Adrenal gland (tissue), 5 donors: ENCODE results near the gene ALPK1.

ENCODE experiments used
- POLR2A ChIP-seq, 2 donors: fragments of 450-650 bp; IDR thresholded peaks; one replicate each; pipeline ENCODE4 v1.6.1; 2017; ENCODE audit warnings: antibody characterized with exemption in 2 of 2, mild to moderate bottlenecking in 2 of 2, moderate library complexity in 1 of 2
- TF ChIP-seq, protein P1 (sequence below), 6 experiments: fragments of 450-650 bp in 4 of 6; fragments of 200-600 bp in 2 of 6; sonication (generic) in 1 of 6; IDR thresholded peaks; 1 replicate in 5 of 6; 2 replicates in 1 of 6; pipeline versions ENCODE4 v1.5.1 to v1.8.0; 2016 to 2021; ENCODE audit warnings: antibody characterized with exemption in 6 of 6, mild to moderate bottlenecking in 2 of 6, moderate library complexity in 1 of 6
- donor health status: DM: no; HTN: no; CAD: no.

DNA sequence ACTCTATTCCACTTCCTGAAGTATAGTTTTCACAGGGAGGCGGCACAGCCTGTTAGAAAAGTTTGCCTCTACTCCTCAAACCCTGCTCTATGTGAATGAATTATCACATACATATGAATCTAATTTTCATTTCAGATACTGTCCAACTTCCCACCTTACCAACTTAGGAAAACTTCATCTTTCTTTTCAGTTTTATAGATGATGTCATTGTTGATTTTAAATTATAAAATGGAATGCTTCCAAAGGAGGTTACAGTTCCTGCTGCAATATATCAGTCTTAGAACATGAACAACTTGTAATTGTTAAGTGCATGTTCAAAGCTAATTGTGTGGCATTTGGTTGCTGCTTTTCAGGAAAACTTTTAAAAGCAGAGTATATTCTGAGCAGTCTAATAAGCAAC lies 126.4 kb downstream of the ALPK1 start:
- TF ChIP-seq, protein P1, sequence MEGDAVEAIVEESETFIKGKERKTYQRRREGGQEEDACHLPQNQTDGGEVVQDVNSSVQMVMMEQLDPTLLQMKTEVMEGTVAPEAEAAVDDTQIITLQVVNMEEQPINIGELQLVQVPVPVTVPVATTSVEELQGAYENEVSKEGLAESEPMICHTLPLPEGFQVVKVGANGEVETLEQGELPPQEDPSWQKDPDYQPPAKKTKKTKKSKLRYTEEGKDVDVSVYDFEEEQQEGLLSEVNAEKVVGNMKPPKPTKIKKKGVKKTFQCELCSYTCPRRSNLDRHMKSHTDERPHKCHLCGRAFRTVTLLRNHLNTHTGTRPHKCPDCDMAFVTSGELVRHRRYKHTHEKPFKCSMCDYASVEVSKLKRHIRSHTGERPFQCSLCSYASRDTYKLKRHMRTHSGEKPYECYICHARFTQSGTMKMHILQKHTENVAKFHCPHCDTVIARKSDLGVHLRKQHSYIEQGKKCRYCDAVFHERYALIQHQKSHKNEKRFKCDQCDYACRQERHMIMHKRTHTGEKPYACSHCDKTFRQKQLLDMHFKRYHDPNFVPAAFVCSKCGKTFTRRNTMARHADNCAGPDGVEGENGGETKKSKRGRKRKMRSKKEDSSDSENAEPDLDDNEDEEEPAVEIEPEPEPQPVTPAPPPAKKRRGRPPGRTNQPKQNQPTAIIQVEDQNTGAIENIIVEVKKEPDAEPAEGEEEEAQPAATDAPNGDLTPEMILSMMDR (IDR thresholded peaks at IDR 0.05) = no peak
- TF ChIP-seq POLR2A (IDR thresholded peaks at IDR 0.05) = no peak
